NCI-H1417 treated with DMSO at 0.1 percent for 48 hours (cell line): Measurements from ENCODE around the gene MIR17HG.

Experiments used
- DNase-seq: peaks from one replicate; lab custom pipeline; 2025; lab: John Stamatoyannopoulos, UW

The MIR17HG gene

DNA sequence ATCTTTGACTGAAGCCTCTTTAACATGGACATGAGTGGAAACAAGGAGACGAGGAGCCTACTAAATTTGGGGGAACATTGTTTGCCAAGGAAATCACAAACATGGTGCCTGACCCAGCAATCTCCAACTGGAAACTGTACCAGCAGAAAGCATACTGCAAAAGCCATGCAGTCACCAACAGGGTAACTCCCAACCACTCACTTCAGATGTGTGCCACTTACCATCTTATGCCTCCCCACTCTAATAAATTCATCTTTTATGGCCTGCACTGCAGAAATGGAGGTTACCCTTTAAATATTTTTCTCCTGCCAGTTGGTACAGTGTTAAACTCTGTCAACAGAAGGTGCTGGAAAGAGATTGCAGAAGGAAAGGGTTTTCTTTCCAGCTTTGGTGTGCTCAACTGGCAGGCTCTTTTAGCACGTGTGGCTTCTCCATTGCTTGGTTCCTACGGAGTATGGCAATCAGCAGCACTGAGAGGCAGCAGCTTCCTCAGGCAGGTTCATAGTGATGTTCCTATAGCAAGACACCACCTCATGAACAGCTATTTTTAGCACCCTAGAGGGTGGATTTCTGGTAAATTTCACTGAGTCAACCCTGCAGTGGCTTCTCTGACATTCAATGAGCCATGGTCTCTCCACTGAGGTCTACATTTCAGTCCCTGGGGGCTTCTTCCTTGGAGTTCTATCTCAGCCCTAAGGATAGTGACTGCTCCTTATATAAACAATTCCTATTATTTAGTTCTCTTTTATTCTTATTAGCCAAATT lies 21.4 kb downstream of the MIR17HG start:
- DNase-seq = no peak

DNA sequence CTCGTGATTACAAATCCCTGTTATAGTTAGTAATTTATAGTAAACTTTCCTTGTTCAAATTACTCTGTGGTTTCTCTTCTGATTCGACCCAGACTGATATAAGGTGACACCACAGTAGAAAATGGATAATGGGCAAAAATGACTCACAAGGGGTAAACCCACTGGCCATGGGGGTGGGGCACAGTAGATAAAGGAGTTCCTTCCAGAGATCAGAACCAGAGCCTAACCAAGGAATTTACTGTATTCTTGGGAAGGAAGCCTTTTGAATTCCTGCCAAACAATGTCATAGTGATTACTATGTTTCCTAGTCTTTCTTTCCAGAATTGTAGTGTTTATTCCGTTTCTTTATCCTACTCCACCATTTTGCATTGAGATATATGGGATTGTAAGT lies 21.9 kb downstream of the MIR17HG start:
- DNase-seq = no peak

DNA sequence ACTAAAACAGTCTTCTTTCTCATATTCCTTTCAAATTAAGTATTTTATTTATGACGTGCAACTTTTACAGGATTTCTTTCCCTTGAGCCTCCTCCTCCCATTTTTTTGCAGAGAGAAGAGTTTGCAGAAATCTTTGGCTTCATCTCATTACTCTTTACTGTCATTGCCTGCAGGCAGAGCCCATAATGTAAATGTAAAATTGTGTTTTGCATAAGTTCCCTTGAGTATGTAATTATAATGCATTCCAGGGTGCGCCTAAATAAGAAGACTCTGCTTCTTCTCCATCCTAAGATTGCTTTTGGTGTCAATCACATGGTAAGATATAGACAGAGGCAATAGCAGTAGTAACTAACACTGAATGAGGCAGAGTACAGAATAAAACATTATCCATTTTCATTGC lies 23.0 kb downstream of the MIR17HG start:
- DNase-seq = no peak

DNA sequence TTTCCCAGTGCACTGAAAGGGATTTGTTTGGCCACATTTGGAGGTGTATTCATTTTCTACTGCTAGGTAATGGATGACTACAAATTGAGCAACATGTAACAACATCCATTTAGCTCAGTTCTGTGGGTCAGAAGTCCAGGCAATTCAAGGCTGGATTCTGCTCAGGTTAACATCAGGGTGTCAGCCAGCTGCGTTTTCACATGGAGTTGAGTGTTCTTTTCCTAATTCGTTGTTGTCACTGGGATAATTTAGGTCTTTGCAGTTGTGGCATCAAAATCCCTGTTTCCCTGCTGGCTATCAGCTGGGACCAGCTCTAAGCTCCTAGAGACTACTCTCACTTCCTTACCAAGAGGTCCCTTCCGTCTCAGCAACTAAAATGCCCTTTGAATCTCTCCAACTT lies 25.4 kb downstream of the MIR17HG start:
- no peak for DNase-seq

DNA sequence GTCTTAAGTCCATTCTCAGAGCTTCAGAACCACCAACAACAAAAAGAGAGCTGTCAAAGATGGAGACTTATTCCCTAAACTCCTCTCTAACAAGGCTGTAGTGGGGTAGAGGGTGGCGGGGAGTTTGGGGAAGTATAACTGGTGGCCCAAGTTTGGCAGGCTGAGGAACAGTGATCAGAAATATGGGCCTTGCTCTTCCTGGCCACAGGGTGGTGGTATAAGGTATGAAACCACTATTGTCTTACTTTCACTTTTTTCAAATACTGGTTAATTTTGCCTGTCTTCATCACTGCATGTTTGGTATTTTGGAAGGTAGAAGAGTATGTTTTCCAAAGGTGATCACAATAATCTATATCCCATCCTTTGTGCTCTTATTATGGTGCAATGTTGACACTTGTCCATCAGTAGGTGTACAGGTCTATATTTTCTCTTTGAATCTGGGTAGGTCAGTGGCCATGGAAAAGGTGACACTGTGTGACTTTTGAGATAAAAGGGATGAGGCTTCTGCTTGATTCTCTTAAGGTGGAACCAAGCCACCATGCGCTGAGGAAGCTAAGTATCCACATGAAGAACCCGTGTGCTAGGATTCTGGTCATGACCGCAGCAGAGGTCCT lies 27.7 kb downstream of the MIR17HG start:
- DNase-seq = no peak

DNA sequence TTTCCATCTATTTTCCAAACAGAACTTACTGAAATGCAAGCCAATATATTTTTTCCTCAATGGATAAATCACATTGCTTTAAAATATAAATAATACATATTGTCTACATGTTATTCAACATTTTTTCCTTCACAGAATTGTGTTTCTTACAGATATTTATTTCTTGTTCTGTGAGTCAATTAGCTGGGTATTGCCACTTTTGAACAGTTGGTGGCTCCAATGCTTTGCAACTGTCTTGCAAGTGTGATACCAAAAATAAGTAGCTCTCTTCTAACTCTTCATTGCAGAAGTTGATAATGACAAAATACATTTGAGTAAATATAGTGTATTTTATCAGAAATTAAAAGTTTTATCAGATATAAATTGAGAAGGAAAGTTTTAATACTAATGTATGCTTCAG lies 33.9 kb downstream of the MIR17HG start:
- DNase-seq = no peak

DNA sequence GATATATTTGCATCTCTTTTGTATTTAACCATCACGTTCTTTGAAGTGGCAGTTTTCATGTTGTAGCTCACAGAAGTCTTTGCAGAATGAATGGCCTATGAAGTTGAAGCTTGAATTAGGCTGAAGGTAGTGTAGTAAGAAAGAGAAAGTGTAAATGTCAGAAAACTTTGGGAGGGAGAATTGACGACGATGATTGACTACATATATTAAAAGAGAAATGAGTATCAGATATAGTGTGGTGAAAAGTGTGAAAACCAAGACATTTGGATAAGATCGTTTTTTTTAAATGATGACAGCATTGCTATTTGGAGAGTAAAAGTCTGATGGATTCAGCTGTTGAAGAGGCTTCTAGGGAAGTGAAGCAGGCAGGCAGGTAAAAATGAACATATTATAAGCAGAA lies 36.3 kb downstream of the MIR17HG start:
- no peak for DNase-seq

DNA sequence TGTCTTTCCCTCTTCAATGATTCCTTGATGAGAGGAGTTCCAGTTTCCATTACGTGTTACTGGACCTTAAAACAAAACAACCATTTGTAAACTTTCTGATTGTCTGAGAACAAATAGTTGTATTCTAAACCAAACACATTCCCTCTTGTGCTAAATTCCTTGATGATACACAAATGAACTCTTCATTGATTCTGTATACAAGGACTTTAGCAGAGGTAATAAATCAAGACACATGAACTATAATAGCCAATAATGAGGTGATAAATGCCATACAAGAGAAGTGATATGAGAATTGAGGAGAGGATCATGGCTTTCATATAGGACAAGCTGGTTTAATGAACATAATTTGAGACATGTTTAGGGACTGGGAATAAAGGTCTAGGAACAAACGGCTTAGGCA lies 37.4 kb downstream of the MIR17HG start:
- DNase-seq = no peak

DNA sequence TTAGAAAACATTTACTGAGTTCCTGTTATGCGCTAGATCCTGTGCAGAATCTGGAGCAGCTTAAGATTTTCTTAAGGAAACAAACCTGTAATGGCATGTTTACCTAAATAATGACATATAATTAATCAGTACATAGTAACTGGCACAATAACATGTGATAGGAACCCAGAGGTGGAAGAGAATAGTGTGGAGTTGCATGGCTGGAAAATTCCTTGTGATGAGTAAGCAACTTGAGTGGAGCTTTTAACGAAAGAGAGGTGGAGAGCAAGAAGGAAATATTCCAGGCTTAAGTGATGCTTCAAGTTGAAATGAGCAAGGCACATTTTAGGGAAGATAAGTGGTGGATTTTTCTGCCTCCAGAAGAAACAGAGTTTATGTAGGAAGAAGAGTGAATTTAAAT lies 41.7 kb downstream of the MIR17HG start:
- DNase-seq = no peak

DNA sequence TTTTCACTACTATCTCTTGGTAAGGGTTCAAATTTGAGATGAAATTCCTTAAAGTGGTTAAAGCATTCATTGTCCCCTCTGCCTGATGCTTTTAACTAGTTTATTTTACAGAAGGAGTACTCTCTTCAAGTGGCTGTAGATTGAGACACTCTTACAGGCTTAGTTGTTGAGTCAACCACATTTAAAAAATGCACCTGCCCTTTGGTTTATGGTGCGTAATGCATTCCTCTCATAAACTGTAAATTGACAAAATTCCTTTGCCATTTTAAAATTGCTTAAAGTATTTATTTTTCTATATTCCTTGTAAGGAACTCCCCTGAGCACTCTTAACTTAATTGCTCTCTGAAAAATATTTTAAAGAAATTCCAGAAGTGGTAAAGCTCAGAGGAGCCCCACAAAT lies 50.1 kb downstream of the MIR17HG start:
- no peak for DNase-seq

DNA sequence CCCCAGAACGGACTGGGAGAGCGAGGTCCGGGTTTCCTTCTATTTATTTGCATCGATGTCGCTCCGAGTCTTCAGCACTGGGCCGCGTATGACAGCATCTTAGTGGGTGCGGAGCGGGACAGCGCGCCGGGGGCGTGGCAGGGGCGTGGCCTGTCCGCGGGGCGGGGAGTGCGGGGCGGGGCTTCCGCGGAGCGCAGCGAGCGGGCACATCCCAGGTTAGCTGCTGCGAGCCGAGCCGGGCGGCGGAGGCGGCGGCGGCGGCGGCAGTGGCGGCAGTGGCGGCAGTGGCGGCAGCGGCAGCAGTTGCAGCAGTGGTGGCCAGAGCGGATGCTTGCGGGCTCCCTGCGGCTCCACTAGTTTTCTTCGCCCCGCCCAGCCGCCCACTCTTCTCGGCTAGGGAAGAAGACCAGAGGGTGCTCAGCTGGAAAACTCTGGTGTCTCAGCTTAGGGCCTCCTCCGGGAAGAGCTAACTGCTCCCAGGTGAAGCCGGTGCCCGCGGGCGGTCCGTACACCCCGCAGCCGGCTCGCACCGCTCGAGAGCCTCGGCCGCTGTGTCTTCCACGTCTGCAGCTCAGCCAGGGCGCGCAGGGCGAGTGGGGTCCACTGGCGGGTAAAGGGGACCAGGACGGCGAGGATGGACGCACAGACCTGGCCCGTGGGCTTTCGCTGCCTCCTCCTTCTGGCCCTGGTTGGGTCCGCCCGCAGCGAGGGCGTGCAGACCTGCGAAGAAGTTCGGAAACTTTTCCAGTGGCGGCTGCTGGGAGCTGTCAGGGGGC lies 51.1 kb downstream of the MIR17HG start, which contains the start of gene GPC5:
Gene GPC5, plus strand, starts transcription at position 209 of the 776 bp plus-strand sequence.
- DNase-seq = no peak

DNA sequence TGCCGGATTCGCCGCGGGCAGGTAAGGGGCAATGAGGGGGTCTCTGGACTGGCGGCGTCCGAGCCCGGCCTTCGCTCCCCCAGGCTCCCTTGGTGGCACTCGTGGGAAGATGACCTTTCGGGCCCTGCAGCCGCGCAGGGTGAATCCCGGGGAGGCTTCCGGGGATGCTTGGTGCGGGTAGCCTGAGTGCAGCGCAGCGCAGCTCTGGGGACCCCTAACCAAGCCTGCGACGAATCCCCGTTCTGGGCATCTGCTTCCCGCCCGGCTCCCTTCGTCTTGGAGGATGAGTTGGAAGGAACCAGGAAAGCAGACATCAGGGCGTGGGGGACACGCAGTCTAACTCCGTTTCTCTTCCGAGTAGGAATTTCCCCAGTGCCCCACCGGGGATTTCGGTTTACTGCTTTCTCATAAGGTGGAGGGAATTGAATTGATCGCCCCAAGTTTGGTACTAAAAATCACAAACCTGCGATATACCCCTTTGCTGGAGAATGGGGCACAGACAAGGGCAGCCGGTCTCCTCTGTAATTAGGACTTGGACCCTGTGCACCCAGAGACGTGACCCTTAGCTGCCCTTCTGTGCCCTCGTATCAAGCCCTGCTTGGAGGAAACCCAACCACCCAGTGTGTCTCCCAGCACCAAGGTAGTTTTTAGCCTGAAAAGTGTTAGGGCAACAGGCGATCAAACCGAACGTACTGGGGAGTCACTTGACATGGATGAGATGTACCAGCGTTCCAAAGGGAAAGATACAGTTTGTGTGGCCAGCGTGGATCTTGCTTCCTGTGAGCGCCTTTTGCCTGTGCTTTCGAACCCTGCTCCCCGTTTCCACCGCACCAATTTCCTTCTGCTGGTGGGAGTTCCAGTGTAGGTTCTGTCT lies 51.9 kb downstream of the MIR17HG start:
- DNase-seq = no peak

DNA sequence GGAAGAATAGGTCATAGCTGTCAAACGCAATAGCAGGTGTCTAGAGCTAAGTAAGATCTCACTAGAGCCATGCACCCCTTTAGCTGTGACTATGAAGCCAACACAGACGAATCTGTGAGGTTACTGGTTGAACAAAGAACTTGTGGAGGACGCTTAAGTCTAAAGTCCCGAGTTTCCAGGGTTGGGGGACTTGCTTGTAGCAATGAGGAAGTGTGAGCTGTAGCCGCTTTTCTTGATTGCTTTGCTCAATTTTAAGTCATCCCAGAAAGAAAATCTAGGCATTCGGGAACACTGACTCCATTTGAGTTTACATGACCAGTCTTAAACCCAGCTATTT lies 52.5 kb downstream of the MIR17HG start:
- no peak for DNase-seq

DNA sequence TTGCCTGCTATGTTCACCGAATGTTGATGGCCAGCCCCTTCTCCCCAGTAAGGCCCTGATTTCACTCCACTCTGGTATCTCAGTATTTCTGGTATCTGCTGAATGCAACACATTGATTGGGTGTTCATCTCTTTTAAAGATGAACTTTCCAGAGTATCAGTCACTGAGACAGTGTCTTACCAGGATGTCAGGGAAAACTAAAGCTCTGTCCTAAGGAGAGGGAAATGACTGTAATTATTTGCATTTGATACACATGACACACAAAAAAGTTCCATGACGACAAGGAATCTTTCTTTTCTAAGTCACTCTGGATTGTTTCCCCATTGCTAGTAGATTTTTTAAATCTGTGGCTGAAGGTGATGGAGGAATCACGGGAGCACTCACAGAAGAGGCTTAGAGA lies 53.2 kb downstream of the MIR17HG start:
- DNase-seq = no peak

DNA sequence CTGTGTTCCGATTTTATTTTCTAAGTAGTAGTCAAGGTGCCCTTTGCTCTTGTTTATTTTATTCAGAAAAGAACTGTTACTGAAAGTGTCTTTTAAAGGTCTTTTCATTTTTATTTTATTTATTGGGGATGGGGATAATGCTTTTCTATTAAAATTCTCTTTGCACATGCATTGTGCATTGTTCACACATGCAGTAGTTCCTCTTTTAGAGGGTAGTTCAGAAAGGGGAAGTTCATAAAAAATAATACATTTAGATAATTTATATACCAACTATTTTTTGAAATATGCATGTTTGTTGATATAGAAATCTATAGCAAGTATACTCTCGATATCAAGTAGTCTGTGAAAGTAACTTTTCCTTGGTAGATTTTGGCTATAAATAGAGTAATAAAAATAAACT lies 54.4 kb downstream of the MIR17HG start:
- DNase-seq = no peak
